Fibroblast of lung (primary cell): Measurements from ENCODE around the gene SNX3. TPM values are rescaled to one million over a fixed set of nuclear protein-coding genes. Genes with fewer than 3 reads are reported as not detected.
A peak's percentile ranks its signal among the peaks of the same experiment; 100 is the strongest.

ENCODE experiments used
- DNase-seq, 2 donors: peaks; one replicate each; pipeline versions ENCODE4 v3.0.0 to v3.0.0-alpha.2; 2010; ENCODE audit warnings: low read depth in 2 of 2
- H2AFZ ChIP-seq: 2 replicates; pipeline ENCODE4 v1.5.1; 2012; ENCODE audit warnings: low read length, control low read depth, inconsistent platforms
- H3K27ac ChIP-seq: 2 replicates; pipeline ENCODE4 v1.5.1; 2011; ENCODE audit warnings: low read length, control low read depth; ENCODE audit not compliant: insufficient read depth
- H3K27me3 ChIP-seq: 2 replicates; pipeline ENCODE4 v1.5.1; 2011; ENCODE audit warnings: mild to moderate bottlenecking, low read length; ENCODE audit not compliant: control insufficient read depth, insufficient read depth
- H3K36me3 ChIP-seq: 2 replicates; pipeline ENCODE4 v1.5.1; 2011; ENCODE audit warnings: low read length; ENCODE audit not compliant: control insufficient read depth, insufficient read depth
- H3K4me1 ChIP-seq: 2 replicates; pipeline ENCODE4 v1.5.1; 2011; ENCODE audit warnings: low read length; ENCODE audit not compliant: control insufficient read depth, insufficient read depth; ENCODE audit errors: extremely low read depth
- H3K4me2 ChIP-seq: 2 replicates; pipeline ENCODE4 v1.5.1; 2011; ENCODE audit warnings: low read length, control low read depth; ENCODE audit not compliant: insufficient read depth; ENCODE audit errors: extremely low read depth
- H3K4me3 ChIP-seq, 4 experiments: fragments of 200-600 bp in 1 of 4; sonication (generic) in 1 of 4; replicated peaks in 1 of 4; 2 replicates each; pipeline ENCODE4 v1.5.1; 2011 to 2016; ENCODE audit warnings: low read length in 4 of 4, low read depth in 3 of 4, mild to moderate bottlenecking in 3 of 4, control low read depth in 2 of 4, inconsistent platforms in 1 of 4, mixed read lengths in 1 of 4; ENCODE audit not compliant: insufficient read depth in 1 of 4; ENCODE audit errors: control extremely low read depth in 1 of 4
- H3K79me2 ChIP-seq: 2 replicates; pipeline ENCODE4 v1.5.1; 2012; ENCODE audit warnings: mild to moderate bottlenecking, low read length, inconsistent platforms; ENCODE audit not compliant: control insufficient read depth, insufficient read depth
- H3K9ac ChIP-seq: 2 replicates; pipeline ENCODE4 v1.5.1; 2011; ENCODE audit warnings: mild to moderate bottlenecking, low read length, control low read depth; ENCODE audit not compliant: insufficient read depth
- H3K9me3 ChIP-seq: 2 replicates; pipeline ENCODE4 v1.5.1; 2012; ENCODE audit warnings: low read depth, low read length; ENCODE audit not compliant: control insufficient read depth, insufficient read depth
- H4K20me1 ChIP-seq: 2 replicates; pipeline ENCODE4 v1.5.1; 2011; ENCODE audit warnings: low read length; ENCODE audit not compliant: control insufficient read depth, insufficient read depth; ENCODE audit errors: extremely low read depth
- CTCF ChIP-seq, 2 donors: IDR thresholded peaks in 1 of 2; conservative IDR thresholded peaks in 1 of 2; 1 replicate in 1 of 2; 2 replicates in 1 of 2; pipeline ENCODE4 v1.5.1; 2011 to 2012; ENCODE audit warnings: low read length in 2 of 2, control low read depth in 1 of 2, inconsistent platforms in 1 of 2, low read depth in 1 of 2, mild to moderate bottlenecking in 1 of 2
- EZH2 ChIP-seq: IDR thresholded peaks from 2 replicates; pipeline ENCODE4 v1.5.1; 2012; ENCODE audit warnings: low read length, control low read depth, mild to moderate bottlenecking; ENCODE audit errors: missing control alignments
- polyA plus RNA-seq, 2 donors: library from polyadenylated mRNA; depleted of rRNA in 1 of 2; stranded (reverse) in 1 of 2; unstranded in 1 of 2; fragments of >200 nt; gene quantifications; 2 replicates each; pipeline ENCODE4 v1.2.1, GENCODE V29; 2011 to 2012; ENCODE audit warnings: missing spikeins in 1 of 2
- total RNA-seq: library from RNA; depleted of rRNA; stranded (reverse); fragments of >200 nt; gene quantifications from 2 replicates; pipeline ENCODE4 v1.2.1, GENCODE V29; 2014

The SNX3 gene
- total and polyA plus RNA-seq, 2 donors (not counting 1 experiment from before 2014, with no cell fraction given): 209 to 428 TPM

GRCh38 chr6:108200631-108201030 is 60.2 kb downstream of the SNX3 start:
- no peak overlapping the region for H3K4me3 ChIP-seq
- H3K4me1 ChIP-seq: no peaks in the 10 kb centered on the region

GRCh38 chr6:108200186-108200585 is 60.7 kb downstream of the SNX3 start:
- H3K9ac ChIP-seq: no peak overlapping the region
- TF ChIP-seq EZH2: no peak
- no peak for TF ChIP-seq CTCF (conservative IDR thresholded peaks at IDR 0.05 in 1 of 2, IDR thresholded peaks at IDR 0.05 in 1 of 2; ENCODE audit: low read depth in 1 of 2, low read length in 2 of 2)

More at GRCh38 chr6:108200631-108201030, 60.2 kb downstream of the SNX3 start:
- no peaks in the 10 kb centered on the region for H3K27me3 ChIP-seq
- no peak overlapping the region for H3K9ac ChIP-seq
- H3K36me3 ChIP-seq: no peaks in the 10 kb centered on the region
- no peak overlapping the region for H3K27ac ChIP-seq
- H4K20me1 ChIP-seq: no peaks in the 10 kb centered on the region
- no peak overlapping the region for H3K4me2 ChIP-seq
- H2AFZ ChIP-seq: no peak overlapping the region
- no peaks in the 10 kb centered on the region for H3K9me3 ChIP-seq
- H3K79me2 ChIP-seq: no peaks in the 10 kb centered on the region
- DNase-seq: peak; percentile 69 to 72
- TF ChIP-seq CTCF (conservative IDR thresholded peaks at IDR 0.05 in 1 of 2, IDR thresholded peaks at IDR 0.05 in 1 of 2; ENCODE audit: low read depth in 1 of 2, low read length in 2 of 2) (no peak), EZH2 (no peak)

GRCh38 chr6:108198761-108199498 is 61.9 kb downstream of the SNX3 start:
- H3K4me2 ChIP-seq: no peak overlapping the region
- no peak overlapping the region for H3K9ac ChIP-seq
- H3K9me3 ChIP-seq: no peaks in the 10 kb centered on the region
- no peak overlapping the region for H2AFZ ChIP-seq
- no peak overlapping the region for H3K4me3 ChIP-seq
- no peaks in the 10 kb centered on the region for H3K36me3 ChIP-seq
- H3K4me1 ChIP-seq: no peaks in the 10 kb centered on the region
- no peaks in the 10 kb centered on the region for H3K27me3 ChIP-seq
- TF ChIP-seq CTCF (conservative IDR thresholded peaks at IDR 0.05 in 1 of 2, IDR thresholded peaks at IDR 0.05 in 1 of 2; ENCODE audit: low read depth in 1 of 2, low read length in 2 of 2) (no peak), EZH2 (no peak)
- no peaks in the 10 kb centered on the region for H3K79me2 ChIP-seq
- H3K27ac ChIP-seq: no peak overlapping the region
- H4K20me1 ChIP-seq: no peaks in the 10 kb centered on the region
- no peak for DNase-seq

More at GRCh38 chr6:108200186-108200585, 60.7 kb downstream of the SNX3 start:
- H3K9me3 ChIP-seq: no peaks in the 10 kb centered on the region
- no peak overlapping the region for H3K4me3 ChIP-seq
- no peaks in the 10 kb centered on the region for H3K79me2 ChIP-seq
- H3K27me3 ChIP-seq: no peaks in the 10 kb centered on the region
- H4K20me1 ChIP-seq: no peaks in the 10 kb centered on the region
- no peak overlapping the region for H2AFZ ChIP-seq
- H3K4me1 ChIP-seq: no peaks in the 10 kb centered on the region
- no peaks in the 10 kb centered on the region for H3K36me3 ChIP-seq
- H3K4me2 ChIP-seq: no peak overlapping the region
- no peak overlapping the region for H3K27ac ChIP-seq
- no peak for DNase-seq
